EH (cell line): ENCODE results near the gene FAAP20.
"Not testable (repeated sequence)": the region's sequence is repeated elsewhere in the genome, so short reads cannot be mapped to it uniquely, and the experiment has no call there.

Source experiments
- DNase-seq: peaks from one replicate; pipeline ENCODE4 v3.0.0-alpha.2; 2015; ENCODE audit warnings: low read depth

Gene FAAP20

DNA sequence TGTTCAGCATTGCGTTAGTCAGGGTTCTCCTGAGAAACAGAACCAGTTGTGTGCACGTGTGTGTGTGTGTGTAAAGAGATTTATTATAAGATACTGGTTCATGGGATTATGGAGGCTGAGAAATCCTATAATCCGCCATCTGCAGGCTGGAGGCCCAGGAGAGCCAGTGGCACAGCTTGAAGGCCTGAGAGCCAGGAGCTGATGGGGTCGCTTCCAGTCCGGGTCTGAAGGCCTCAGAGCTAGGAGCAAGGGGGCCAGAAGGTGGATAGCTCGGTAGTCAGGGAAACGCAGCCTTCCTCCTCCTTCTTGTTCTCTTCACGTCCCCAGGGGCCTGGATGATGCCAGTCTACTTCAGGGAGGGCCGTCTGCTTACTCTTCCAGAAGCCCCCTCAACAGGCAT is 37.7 kb downstream of the FAAP20 start:
- DNase-seq, result no peak

DNA sequence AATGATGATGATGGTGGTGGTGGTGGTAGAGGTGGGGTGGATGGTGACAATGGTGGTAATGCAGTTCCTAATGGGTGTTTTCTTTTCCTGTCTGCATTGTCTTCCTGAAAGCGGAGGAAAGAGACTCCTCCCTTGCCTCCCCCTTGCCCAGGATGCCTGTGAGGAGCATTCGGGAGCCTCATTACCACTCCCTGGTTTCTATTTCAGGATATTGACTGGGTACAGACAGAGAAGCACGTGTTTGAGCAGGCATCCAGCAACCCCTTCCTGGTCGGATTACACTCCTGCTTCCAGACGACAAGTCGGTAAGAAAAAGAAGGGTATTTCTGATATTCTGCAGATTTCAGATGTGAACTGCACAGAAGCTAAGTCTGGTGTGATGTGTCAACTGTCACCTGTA is 38.8 kb downstream of the FAAP20 start:
- DNase-seq, result no peak

DNA sequence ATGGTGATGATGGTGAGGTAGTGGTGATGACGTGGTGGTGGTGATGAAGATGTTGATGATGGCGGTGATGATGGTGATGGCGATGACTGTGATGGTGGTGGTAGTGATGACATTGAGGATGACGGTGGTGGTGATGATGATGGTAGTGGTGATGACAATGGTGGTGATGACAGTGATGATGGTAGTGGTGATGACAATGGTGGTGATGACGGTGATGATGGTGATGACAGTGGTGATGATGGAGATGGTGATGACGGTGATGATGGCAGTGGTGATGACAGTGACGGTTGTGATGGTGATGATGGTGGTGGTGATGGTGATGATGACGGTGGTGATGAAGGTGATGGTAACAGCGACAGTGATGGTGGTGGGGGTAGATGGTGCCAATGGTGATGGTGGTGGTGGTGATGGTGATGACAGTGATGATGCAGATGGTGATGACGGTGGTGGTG is 39.4 kb downstream of the FAAP20 start:
- no peak for DNase-seq

DNA sequence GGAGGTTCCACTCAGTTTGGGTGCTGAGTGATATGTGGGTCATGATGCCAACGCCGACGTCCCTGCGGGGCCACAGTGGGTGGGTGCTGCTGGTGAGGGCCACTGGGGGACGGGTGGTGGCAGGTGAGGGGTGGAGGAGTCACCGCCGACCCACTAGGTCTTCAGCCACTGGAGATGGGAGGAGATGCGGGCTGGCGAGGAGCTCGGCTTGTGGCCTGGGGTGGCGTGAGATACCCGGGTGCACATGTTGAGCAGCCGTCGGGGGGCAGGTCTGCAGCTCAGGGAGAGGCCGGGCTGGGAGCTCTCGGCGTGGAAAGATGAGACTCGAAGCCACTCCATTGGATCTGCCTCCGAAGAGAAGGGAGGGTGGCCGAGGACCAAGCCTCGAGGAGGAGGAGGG is 40.5 kb downstream of the FAAP20 start:
- DNase-seq, result no peak

DNA sequence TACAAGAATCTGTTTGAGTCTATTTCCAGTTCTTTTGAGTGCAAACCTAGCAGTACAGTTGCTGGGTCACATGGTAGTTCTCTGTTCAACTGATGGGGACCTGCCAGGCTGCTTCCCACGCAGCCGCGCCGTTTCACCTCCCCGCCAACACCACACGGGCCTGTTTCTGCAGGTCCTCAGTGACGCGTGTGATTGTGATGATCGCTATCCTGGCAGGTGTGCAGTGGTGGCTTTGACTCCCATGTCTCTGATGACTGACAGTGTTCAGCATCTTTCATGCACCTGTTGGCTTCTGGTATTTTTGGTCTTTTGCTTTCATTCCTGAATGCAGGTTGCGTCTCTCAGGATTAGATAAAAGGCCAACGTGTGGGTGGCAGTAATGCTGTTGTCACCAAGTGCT is 41.6 kb downstream of the FAAP20 start:
- no peak for DNase-seq

GRCh38 chr1:2151911-2152310 is 42.7 kb downstream of the FAAP20 start:
- no peak for DNase-seq

DNA sequence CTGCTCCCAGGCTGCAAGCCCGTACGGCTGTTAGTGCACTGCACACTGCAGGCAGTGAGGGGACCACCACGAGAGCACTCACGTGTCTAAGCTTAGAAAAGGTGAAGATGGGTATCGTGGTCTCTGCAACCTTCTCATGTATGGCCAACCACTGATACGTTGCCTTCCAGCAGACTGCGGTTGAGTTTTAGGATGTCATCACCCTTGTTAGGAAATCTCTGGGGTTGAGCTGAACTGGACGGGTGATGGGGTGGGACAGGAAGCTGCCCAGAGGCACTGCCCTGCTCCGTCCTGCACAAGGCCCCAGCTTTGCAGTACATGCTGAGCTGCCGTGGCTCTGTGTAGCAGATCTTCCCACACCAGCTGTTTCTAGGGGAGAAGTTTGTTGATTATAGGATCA is 43.3 kb downstream of the FAAP20 start:
- no peak for DNase-seq

DNA sequence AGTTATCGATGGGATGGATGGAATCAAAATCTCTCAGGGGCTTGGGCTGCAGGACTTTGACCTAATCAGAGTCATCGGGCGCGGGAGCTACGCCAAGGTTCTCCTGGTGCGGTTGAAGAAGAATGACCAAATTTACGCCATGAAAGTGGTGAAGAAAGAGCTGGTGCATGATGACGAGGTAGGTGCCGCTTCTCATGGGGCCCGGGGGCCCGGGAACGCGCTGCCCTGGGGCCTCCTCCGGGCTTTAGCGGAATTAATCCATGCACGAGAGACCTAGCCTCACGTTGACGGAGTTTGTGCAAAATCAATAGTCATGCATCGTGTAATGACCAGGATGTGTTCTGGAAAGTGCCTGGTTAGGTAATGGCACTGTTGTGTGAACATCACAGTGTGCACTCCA is 43.8 kb downstream of the FAAP20 start:
- DNase-seq, result no peak

DNA sequence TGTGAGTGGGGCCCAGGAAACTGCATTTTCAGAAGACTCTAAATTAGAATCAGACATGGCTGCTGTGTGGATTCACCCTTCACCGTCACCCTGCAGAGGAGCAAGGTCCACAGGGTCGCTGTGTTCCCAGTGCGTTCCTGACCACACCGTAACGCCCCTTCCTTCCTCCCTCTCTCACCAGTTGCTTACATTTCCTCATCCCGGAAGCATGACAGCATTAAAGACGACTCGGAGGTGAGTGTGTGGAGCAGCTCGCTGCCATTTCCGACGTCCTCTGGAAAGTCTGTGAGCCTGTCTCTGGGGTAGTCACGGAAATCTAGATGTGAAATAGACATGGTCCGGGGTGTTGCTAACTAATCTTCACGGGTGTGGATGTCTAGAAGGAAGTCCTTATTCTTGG is 45.9 kb downstream of the FAAP20 start:
- DNase-seq, result no peak

DNA sequence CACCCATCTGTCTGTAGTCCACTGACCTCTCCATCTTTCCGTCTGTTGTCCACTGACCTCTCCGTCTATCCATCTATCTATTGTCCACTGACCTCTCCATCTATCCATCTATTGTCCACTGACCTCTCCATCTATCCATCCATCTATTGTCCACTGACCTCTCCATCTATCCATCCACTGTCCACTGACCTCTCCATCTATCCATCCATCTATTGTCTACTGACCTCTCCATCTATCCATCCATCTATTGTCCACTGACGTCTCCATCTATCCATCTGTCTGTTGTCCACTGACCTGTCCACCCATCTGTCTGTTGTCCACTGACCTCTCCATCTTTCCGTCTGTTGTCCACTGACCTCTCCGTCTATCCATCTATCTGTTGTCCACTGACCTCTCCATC is 46.7 kb downstream of the FAAP20 start:
- not testable (repeated sequence) for DNase-seq

- DNase-seq, result no peak
Observed at GRCh38 chr1:2146836-2147517, 47.6 kb downstream of the FAAP20 start.

GRCh38 chr1:2145946-2146835 is 48.4 kb downstream of the FAAP20 start:
- DNase-seq, result no peak

- no peak for DNase-seq
Observed at GRCh38 chr1:2144501-2145090, 50.0 kb downstream of the FAAP20 start.

- no peak for DNase-seq
Observed at GRCh38 chr1:2143814-2144500, 50.6 kb downstream of the FAAP20 start.

GRCh38 chr1:2141025-2141424 is 53.5 kb downstream of the FAAP20 start:
- DNase-seq, result no peak
